GM19328 (cell line): Measurements from ENCODE around the gene CUZD1.
"Not testable (repeated sequence)": the region's sequence is repeated elsewhere in the genome, so short reads cannot be mapped to it uniquely, and the experiment has no call there.

ENCODE experiments used
- ATAC-seq: cut with Tn5 transposase; IDR thresholded peaks from one replicate; pipeline ENCODE4 v1.9.1; 2021; ENCODE audit warnings: mild to moderate bottlenecking, moderate library complexity; ENCODE audit not compliant: unreplicated experiment

CUZD1 gene

GRCh38 chr10:122845783-122846332 lies at the start of gene CUZD1:
TSS of gene CUZD1 (minus strand) at chr10:122845857. CDS start at chr10:122845843, 14 bp downstream.
- ATAC-seq: no peak

- no peak for ATAC-seq
These were observed 48.7 kb upstream of the CUZD1 start for GRCh38 chr10:122894261-122894944.

- ATAC-seq: no peak
These were observed 38.5 kb upstream of the CUZD1 start for GRCh38 chr10:122884166-122884565.

GRCh38 chr10:122882766-122883165 lies 37.1 kb upstream of the CUZD1 start:
- no peak for ATAC-seq

- peak; percentile 85 for ATAC-seq
These were observed 33.9 kb upstream of the CUZD1 start, which contains the start of gene FAM24B for GRCh38 chr10:122879339-122880273. TSS of gene FAM24B (minus strand) at chr10:122879581. CDS start at chr10:122850515, 29,066 bp downstream.

GRCh38 chr10:122878799-122879338 lies 33.2 kb upstream of the CUZD1 start:
- ATAC-seq: no peak

- no peak for ATAC-seq
These were observed 31.6 kb upstream of the CUZD1 start for GRCh38 chr10:122877264-122877663.

GRCh38 chr10:122876467-122876855 lies 30.8 kb upstream of the CUZD1 start:
- no peak for ATAC-seq

- no peak for ATAC-seq
These were observed 30.3 kb upstream of the CUZD1 start for GRCh38 chr10:122875843-122876466.

GRCh38 chr10:122871947-122872346 lies 26.3 kb upstream of the CUZD1 start:
- ATAC-seq: not testable (repeated sequence)

GRCh38 chr10:122868768-122869167 lies 23.1 kb upstream of the CUZD1 start:
- ATAC-seq: not testable (repeated sequence)

GRCh38 chr10:122866757-122867482 lies 21.3 kb upstream of the CUZD1 start:
- ATAC-seq: not testable (repeated sequence)

- ATAC-seq: no peak
These were observed 19.2 kb upstream of the CUZD1 start for GRCh38 chr10:122864901-122865300.

GRCh38 chr10:122864194-122864592 lies 18.5 kb upstream of the CUZD1 start:
- ATAC-seq: no peak

- ATAC-seq: no peak
These were observed 17.8 kb upstream of the CUZD1 start for GRCh38 chr10:122863216-122864193.

GRCh38 chr10:122861711-122862161 lies 16.1 kb upstream of the CUZD1 start:
- ATAC-seq: no peak

- no peak for ATAC-seq
These were observed 13.9 kb upstream of the CUZD1 start for GRCh38 chr10:122859527-122859926.

GRCh38 chr10:122858042-122858441 lies 12.4 kb upstream of the CUZD1 start:
- ATAC-seq: not testable (repeated sequence)

GRCh38 chr10:122856902-122857301 lies 11.2 kb upstream of the CUZD1 start:
- no peak for ATAC-seq
